Glutamatergic neuron (in vitro differentiated cells): ENCODE data around the gene NUAK1. TPM values are rescaled to one million over a fixed set of nuclear protein-coding genes. Genes with fewer than 3 reads are reported as not detected.

Experiments used
- DNase-seq: peaks from one replicate; pipeline ENCODE4 v3.0.0; 2022
- H3K27ac Mint-ChIP-seq: one replicate; pipeline ENCODE4 v1.8.0; 2020; ENCODE audit warnings: mild to moderate bottlenecking, mixed read lengths, inconsistent platforms; ENCODE audit not compliant: unreplicated experiment
- H3K27me3 Mint-ChIP-seq: one replicate; pipeline ENCODE4 v1.8.0; 2020; ENCODE audit warnings: mild to moderate bottlenecking, moderate library complexity, mixed read lengths, inconsistent platforms; ENCODE audit not compliant: unreplicated experiment
- H3K36me3 Mint-ChIP-seq: one replicate; pipeline ENCODE4 v1.8.0; 2020; ENCODE audit warnings: mild to moderate bottlenecking, mixed read lengths, inconsistent platforms; ENCODE audit not compliant: unreplicated experiment
- H3K4me1 Mint-ChIP-seq: one replicate; pipeline ENCODE4 v1.8.0; 2020; ENCODE audit warnings: mild to moderate bottlenecking, low read depth, mixed read lengths, inconsistent platforms; ENCODE audit not compliant: unreplicated experiment
- H3K4me3 Mint-ChIP-seq: one replicate; pipeline ENCODE4 v1.8.0; 2020; ENCODE audit warnings: mild to moderate bottlenecking, mixed read lengths, inconsistent platforms; ENCODE audit not compliant: unreplicated experiment
- H3K9me3 Mint-ChIP-seq: one replicate; pipeline ENCODE4 v1.8.0; 2020; ENCODE audit warnings: mild to moderate bottlenecking, moderate library complexity, mixed read lengths, inconsistent platforms; ENCODE audit not compliant: unreplicated experiment
- total RNA-seq: library from RNA; stranded (reverse); fragmentation: NEBNext Ultra II Directional; extraction: Animal tissue kit (Norgen Biotek cat#: 25700); gene quantifications from one replicate; pipeline ENCODE4 v1.2.1, GENCODE V29; 2021; ENCODE audit not compliant: unreplicated experiment
- TF ChIP-seq, protein P1 (sequence below): fragments of 200-600 bp; sonication (generic); IDR thresholded peaks from one replicate; pipeline ENCODE4 v1.5.0; 2021; ENCODE audit not compliant: partially characterized antibody, unreplicated experiment

The NUAK1 gene
- total RNA-seq, 1 donor from 2014 or later, result 18.8 TPM

GRCh38 chr12:106039242-106039641 is 99.5 kb downstream of the NUAK1 start:
- H3K9me3 Mint-ChIP-seq, result no peaks in the 10 kb centered on the region
- TF ChIP-seq, protein P1, sequence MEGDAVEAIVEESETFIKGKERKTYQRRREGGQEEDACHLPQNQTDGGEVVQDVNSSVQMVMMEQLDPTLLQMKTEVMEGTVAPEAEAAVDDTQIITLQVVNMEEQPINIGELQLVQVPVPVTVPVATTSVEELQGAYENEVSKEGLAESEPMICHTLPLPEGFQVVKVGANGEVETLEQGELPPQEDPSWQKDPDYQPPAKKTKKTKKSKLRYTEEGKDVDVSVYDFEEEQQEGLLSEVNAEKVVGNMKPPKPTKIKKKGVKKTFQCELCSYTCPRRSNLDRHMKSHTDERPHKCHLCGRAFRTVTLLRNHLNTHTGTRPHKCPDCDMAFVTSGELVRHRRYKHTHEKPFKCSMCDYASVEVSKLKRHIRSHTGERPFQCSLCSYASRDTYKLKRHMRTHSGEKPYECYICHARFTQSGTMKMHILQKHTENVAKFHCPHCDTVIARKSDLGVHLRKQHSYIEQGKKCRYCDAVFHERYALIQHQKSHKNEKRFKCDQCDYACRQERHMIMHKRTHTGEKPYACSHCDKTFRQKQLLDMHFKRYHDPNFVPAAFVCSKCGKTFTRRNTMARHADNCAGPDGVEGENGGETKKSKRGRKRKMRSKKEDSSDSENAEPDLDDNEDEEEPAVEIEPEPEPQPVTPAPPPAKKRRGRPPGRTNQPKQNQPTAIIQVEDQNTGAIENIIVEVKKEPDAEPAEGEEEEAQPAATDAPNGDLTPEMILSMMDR, result no peak
- H3K36me3 Mint-ChIP-seq, result peaks cover 10% of the 10 kb centered on the region
- H3K27me3 Mint-ChIP-seq, result peaks cover 2% of the 10 kb centered on the region
- no peak for DNase-seq
- no peak overlapping the region for H3K27ac Mint-ChIP-seq
- no peak overlapping the region for H3K4me3 Mint-ChIP-seq
- H3K4me1 Mint-ChIP-seq, result no peaks in the 10 kb centered on the region

- Mint-ChIP-seq H3K36me3 (peaks cover 10% of the 10 kb centered on the region), H3K4me1 (peaks cover 5% of the 10 kb centered on the region), H3K27me3 (peaks cover 5% of the 10 kb centered on the region), H3K9me3 (no peaks in the 10 kb centered on the region), H3K4me3 (no peak overlapping the region), H3K27ac (no peak overlapping the region)
- DNase-seq, result no peak
- TF ChIP-seq, protein P1, result no peak
Measured at GRCh38 chr12:106037524-106038298, 101.0 kb downstream of the NUAK1 start.

- TF ChIP-seq, protein P1, result no peak
- Mint-ChIP-seq H3K9me3 (no peaks in the 10 kb centered on the region), H3K4me3 (no peak overlapping the region), H3K27me3 (peaks cover 6% of the 10 kb centered on the region), H3K4me1 (peaks cover 5% of the 10 kb centered on the region), H3K27ac (no peak overlapping the region), H3K36me3 (peaks cover 4% of the 10 kb centered on the region)
- DNase-seq, result no peak
Measured at GRCh38 chr12:106035421-106035820, 103.3 kb downstream of the NUAK1 start.

- peaks cover 4% of the 10 kb centered on the region for H3K36me3 Mint-ChIP-seq
- H3K27me3 Mint-ChIP-seq, result peaks cover 6% of the 10 kb centered on the region
- no peak for DNase-seq
- H3K4me1 Mint-ChIP-seq, result peaks cover 5% of the 10 kb centered on the region
- H3K9me3 Mint-ChIP-seq, result no peaks in the 10 kb centered on the region
- H3K4me3 Mint-ChIP-seq, result no peak overlapping the region
- no peak overlapping the region for H3K27ac Mint-ChIP-seq
- TF ChIP-seq, protein P1, result no peak
Measured at GRCh38 chr12:106034316-106034715, 104.4 kb downstream of the NUAK1 start.

DNA sequence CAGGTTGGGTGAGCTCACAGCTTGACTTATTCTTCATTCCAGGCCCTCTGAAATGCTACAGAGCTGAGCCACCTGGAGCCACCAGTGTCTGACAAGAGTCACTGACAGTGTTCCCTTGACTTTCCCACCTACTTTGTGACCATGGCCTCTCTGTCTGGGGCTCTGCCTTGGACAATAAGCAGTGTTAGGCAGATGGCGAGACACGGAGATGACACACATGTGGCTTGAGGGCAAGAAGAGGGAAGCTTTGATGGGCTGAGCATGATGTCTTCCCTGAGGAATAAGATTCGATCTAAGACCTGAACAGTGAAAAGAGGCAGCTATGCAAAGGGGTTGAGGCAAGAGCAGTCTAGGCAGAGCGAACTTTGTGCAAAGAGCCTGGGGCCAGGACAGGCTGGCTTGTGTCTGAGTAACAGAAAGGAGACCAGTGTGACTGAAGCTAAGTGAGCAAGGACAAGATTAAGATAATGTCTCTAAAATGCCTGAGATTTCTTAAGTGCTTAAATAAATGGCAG is 105.5 kb downstream of the NUAK1 start:
- H3K27me3 Mint-ChIP-seq, result peaks cover 6% of the 10 kb centered on the region

More for the DNA sequence above, 105.5 kb downstream of the NUAK1 start:
- no peak overlapping the region for H3K27ac Mint-ChIP-seq
- peaks cover 5% of the 10 kb centered on the region for H3K4me1 Mint-ChIP-seq
- no peaks in the 10 kb centered on the region for H3K9me3 Mint-ChIP-seq
- peaks cover 2% of the 10 kb centered on the region for H3K36me3 Mint-ChIP-seq
- TF ChIP-seq, protein P1, result no peak
- H3K4me3 Mint-ChIP-seq, result no peak overlapping the region
- DNase-seq, result no peak
